GM18505 (cell line): ENCODE results near the gene ADCY1.

Experiments used
- ATAC-seq: cut with Tn5 transposase; IDR thresholded peaks from one replicate; pipeline ENCODE4 v1.9.1; 2021; ENCODE audit not compliant: unreplicated experiment
- POLR2A ChIP-seq: IDR thresholded peaks from 4 replicates; pipeline ENCODE4 v1.6.1; 2011; ENCODE audit warnings: borderline replicate concordance; ENCODE audit not compliant: insufficient read depth, insufficient read length; ENCODE audit errors: extremely low read depth

Gene ADCY1

DNA sequence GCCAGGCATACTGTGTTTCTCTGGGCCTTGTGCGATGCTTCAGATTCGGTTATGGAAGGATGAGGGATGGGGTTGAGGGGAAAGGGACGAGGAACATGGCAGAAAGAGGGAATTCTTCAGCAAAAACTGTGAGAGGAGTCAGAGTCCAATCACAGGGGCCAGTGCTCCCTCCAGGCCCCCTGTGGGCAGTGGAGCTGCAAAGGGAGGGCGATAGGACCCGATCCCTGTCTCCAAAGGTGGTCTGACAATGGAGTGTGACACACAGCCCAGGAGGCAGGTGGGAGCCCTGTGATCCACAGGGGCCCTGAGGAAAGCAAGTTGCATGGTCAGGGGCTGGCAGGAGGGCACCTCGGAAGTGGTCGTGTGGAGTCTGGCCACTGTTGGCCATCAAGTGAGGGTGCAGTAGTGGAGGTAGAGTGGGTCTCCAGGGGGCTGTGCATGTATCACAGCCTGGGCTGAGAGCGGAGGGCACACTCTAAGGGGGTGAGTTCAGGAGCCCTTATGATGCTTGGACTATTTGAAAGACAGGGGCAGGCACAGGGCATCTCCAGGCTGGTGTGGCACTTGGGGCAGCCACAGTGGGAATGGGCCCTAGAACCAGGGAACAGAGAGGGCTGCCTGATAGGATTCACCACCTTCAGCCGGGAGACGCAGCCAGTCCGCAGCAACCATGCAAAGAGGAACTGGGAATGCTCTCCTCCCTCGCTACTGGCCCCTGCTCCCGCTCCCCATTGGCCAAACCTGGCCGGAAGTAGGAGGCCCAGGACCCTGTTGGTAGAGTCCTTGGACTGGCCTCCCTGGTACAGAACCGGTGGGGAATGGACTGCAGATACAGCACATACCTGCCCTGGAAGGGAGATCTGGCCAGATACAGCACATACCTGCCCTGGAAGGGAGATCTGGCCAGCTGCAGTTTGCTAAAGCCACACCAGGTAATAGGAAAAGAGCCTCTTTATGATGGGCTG lies 115.9 kb downstream of the ADCY1 start:
- ATAC-seq = no peak
- TF ChIP-seq POLR2A = no peak

DNA sequence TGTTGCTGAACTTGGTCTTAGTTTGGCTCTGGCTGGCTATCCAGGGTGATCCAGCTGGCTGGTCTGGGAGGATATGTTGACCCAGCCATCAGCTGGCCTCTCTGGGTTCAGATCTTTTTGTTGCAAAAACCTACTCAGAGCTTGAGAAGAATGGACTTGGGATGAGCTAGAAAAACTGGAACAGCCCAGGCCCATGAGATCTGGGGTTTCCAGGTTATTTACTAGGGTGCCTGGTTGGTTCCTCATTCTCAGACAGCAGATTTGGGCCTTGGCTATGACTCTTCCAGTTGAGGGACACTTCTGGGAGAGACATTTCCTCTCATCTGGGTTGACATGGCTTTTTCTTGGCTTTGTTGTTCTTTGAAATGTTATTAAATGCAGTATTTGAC lies 116.6 kb downstream of the ADCY1 start:
- ATAC-seq = no peak
- TF ChIP-seq POLR2A = no peak

DNA sequence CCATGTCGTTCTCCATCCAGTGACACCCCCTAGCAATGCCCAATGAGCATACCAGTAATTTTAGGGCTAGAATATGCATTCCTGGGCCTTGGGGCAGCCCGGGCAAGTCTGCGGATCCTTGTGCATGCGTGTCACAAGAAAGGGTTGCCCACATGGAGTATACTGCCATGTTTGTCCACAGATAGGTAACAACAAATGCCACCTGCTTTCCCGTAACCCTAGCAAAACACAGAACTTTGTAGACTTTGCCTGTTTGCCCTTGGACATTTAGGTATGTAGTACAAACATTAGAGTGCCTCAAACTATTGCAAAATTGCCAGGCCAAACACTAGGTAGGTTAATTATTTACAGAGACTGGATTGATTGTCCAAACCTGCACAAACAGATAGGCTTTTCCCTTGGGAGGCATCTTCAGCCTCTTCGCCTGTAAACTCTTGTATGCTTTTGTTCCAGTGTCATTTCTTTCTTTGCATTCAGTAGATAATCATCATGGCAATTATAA lies 117.0 kb downstream of the ADCY1 start:
- no peak for TF ChIP-seq POLR2A
- no peak for ATAC-seq

DNA sequence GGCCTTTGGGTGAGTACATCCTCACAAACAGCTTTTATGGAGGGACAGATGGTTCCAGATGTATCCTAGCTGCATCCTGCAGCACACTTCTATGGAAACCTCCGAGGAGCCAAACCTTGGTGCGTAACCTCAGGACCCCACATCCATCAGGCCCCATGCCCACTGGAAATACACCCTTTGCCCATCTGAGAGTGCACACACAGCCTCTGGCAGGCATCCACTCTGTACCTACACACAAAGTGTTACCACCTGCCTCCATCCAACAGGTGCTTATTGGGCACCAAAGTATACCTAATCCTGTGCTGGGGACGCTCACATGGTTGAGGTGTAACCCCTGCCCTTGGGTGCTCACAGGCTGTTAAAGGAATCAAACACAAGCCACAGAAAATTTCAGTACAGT lies 117.9 kb downstream of the ADCY1 start:
- no peak for TF ChIP-seq POLR2A
- ATAC-seq = no peak

DNA sequence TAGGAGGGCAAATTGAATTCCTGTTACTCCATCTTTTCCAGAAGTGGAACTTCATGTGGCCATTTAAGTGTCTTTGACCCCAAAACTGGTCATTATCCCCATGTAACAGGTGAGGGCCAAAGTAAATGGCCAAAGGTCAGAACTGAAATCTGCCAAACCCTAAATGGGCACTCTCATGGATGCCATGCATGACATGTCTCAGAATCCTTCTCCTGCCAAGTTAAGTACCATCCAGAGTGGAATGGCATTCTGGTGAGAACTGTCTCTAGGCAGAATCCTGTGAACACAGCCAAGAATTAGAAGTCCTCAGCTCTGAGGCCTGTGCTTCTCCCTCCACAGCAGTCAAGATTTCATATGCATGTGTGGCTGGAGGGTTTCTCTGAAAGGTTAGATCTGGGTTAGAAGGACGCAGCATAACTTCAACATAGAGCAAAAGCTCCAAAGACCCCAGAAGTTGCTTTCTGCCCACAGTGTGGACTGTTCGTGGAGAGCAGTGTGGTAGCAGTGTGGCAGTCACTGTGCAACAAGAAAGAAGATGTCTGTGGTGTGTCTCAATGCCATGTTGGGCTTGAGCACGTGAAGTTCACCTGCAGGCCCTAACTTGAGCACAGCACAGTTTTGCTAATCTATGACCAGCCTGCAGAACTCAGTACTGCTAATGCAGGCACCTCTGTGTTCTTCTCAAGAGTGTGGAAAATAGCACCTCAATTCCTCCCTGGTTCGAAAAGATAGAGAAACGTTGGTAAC lies 121.3 kb downstream of the ADCY1 start:
- no peak for TF ChIP-seq POLR2A
- no peak for ATAC-seq

DNA sequence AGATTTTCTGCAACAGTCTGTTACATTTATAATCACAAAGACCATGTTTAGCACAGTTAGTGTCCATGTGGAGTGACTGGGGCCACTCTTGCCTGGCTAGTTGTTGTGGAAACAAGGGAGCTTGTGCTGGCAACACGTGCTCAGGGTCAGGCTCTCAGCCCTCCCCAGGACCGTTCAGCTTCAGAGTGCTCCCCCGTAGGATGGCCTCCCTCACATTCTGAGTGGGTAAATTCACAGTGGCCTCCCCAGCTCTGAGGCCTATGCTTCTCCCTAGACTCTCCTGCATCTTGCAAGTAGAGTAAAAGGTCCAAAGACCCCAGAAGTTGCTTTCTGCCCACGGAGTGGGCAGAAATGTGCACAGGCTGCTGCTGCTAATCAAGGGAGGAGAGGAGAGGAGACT lies 122.3 kb downstream of the ADCY1 start:
- no peak for ATAC-seq

DNA sequence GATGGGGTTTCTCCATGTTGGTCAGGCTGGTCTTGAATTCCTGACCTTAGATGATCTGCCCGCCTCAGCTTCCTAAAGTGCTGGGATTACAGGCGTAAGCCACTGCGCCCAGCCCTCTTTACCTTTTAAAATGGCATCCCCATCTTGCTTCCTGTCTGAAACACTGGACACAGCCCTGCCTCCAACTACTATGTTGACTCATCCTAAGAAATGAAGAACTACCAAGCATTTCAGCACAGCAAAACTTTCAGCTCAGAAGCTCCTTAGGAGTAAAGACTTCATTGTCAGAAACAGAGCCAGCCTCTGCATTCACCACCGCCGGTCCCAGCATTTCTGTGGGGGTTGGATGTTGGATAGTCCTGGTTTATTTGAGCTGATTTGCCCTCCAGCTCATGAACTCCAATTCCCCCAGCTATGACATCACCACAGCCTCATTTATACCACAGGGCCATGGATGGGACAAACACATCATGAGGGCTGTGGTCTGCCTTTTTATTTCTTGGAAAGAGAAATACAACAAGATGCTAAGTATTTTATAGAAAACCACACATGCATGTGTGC lies 123.5 kb downstream of the ADCY1 start:
- TF ChIP-seq POLR2A = no peak
- no peak for ATAC-seq

More for the DNA sequence above, 122.3 kb downstream of the ADCY1 start:
- no peak for TF ChIP-seq POLR2A

DNA sequence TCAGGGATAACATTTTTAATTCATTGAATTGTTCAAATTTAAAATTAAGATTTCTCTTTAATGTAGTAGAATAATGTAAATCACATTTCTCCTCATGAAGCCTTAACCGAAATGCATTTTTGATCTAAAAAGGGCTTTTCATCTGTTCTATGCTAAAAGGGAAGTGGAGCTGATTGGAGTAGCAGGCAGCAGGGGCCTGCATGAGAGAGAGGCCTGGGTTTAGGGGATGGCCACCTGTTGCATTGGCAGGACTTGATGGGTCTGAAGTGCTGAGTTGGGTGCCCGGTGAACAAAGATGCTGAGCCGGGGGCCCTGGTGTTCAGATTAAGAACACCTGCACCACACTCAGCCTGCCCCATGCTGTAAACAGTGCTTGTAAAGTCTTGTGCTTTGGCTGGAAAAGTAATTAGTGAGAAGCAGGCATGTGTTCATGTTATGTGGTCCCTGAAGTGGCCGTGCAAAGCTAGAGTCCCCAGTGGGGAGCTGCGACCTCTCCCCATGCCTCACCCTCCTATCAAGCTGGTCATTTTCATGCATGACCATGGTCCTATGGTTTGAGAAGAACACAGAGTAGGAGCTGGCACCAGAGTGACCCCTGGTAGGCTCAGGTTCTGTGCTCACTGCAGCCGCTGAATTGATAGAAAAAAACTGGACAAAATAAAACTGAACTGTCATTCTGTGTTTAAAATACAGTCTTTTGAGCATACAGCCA lies 124.3 kb downstream of the ADCY1 start:
- TF ChIP-seq POLR2A = no peak
- no peak for ATAC-seq

DNA sequence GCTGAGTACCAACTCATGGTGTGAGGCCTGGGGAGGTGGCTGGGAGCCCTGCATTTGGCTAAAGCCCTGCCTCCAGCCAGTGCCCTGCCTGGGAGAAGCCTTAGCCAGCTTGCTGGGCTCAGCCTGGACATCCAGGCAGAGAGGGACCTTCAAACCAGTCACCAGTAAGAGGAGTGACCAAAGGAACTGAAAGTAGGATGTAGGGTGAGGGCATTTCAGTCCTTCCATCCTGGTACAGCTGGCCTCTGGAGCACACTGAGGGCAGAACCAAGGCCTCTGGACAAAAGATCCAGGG lies 124.8 kb downstream of the ADCY1 start:
- no peak for ATAC-seq
- no peak for TF ChIP-seq POLR2A

DNA sequence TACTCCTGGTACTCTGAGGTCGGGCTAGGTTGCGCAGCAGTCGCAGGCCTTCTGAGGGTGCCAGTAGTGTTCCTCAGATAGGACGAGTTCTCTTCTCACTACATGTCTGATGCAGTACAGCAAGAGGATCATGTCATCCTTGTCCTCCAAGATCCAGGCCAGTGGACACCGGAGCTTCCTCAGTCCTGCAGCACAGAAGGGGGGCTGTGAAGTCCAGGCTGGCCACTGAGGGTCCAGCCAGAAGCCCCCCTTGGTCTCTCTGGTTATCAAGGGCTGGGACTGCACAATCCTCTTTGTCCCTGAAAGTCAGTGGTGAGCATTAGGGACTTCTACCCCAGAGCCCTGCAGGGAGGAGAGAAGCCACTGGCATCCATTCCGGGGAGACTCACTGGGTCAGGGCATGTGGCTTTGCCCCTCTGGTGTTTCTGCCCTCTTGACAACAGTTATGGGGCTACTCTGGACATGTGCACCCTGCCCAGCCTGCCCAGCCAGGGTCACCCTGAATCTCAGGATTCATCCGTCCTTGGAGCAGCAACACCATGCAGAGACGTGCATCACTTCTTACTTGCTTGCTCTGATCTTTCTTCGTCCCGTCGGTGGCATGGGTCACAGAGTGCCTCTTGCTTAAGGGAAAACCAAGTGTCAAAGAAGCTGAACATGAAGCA lies 125.7 kb downstream of the ADCY1 start:
- no peak for TF ChIP-seq POLR2A
- no peak for ATAC-seq

DNA sequence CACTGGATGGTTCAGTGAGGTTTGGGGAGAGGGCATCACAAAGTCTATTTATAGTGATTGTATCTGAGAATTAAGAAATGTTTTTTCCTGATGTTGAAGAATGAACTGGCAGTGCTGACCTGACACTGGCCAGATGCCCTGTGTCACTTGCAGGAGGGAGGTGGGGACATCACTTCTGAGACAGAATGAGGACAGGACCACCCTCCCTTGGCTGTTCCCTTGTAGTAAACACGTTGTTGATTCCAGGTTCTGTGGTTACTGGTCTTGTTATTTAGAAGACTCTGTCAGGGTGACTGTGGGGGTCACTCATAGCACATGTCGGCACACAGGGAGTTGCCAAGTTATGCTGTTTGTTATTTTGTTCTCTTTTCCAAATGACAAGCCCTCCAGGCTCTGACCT lies 126.4 kb downstream of the ADCY1 start:
- ATAC-seq = no peak
- TF ChIP-seq POLR2A = no peak

DNA sequence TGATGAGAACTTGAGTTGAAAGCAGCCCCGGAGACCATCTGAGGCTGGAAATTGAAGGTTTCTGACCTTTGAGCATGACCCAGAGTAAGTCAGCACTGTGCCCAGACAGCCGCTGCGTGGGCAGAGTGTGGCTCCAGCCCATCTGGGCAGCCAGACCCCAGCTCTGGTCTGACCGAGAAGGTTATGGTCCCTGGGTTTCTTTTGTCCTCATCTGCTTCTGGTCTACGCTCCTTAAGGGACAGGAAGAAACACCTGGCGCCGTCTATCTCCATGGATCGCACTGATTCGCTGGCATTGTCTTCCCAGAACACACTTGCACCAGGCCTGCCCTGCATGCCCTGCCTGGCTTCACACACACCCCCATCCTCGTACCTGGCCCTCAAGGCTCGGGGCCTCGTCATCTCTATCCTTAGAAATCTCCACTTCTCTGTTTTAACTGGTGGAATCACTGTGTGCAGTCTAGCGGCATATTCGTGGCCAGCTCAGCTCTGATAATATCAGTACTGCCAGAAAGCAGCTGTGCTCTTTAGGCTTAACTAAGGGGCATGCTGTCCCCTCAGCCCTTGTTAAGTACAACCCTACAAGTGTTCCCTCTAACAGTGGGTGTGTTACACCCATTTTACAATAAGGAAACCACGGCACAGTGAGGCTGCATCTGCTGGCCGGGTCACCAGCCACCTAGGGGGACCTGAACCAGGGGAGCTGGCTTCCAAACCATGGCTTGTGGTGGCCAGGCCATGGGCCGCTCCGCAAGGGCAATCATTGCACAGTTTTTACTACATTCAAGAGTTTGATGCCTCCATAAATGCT lies 127.7 kb downstream of the ADCY1 start:
- no peak for ATAC-seq

DNA sequence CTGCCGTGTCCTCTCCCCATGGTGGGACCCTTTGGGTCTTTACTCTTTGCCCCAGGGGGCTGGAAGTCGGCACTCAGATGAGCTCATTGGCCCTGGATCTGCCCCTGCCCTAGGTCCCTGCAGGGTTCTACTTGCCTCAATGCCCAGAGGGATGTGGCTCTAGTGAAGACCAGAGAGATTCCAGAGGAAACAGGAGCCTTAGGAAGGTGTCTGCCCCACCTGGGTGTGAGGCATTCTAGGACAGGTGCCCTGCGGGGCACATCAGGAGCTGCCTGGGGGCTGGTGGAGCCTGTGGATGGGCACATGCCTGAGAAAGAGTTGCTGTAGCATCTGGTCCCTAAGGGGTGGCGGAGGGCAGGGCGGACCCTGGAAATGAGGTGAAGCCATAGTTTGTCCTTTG lies 128.6 kb downstream of the ADCY1 start:
- no peak for TF ChIP-seq POLR2A
- ATAC-seq = no peak

More for the DNA sequence above, 127.7 kb downstream of the ADCY1 start:
- TF ChIP-seq POLR2A = no peak

DNA sequence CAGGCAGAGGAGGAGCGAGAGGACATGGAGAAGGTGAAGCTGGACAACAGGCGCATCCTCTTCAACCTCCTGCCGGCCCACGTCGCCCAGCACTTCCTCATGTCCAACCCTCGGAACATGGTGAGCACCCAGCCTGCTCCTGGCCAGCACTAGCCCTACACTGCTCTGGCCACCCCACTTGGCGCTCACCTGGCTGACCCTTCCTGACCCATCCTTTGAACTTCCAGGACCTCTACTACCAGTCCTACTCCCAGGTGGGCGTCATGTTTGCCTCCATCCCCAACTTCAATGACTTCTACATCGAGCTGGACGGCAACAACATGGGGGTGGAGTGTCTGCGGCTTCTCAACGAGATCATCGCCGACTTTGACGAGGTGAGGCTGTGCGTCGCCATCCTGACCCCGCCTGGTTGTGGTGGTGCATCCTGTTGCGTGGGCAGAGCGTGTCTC lies 129.2 kb downstream of the ADCY1 start:
- no peak for TF ChIP-seq POLR2A
- ATAC-seq = no peak
